Kidney epithelial cell (primary cell): ENCODE measurements around the gene REXO4. TPM values are rescaled to one million over a fixed set of nuclear protein-coding genes. Genes with fewer than 3 reads are reported as not detected.

Experiments
- DNase-seq: peaks from one replicate; pipeline ENCODE4 v3.0.0-alpha.2; 2010; ENCODE audit warnings: low read depth
- H3K27me3 ChIP-seq: 2 replicates; pipeline ENCODE4 v1.6.0; 2011; ENCODE audit warnings: low read length; ENCODE audit not compliant: control insufficient read depth, insufficient read depth
- H3K36me3 ChIP-seq: 2 replicates; pipeline ENCODE4 v1.5.1; 2011; ENCODE audit warnings: low read length; ENCODE audit not compliant: control insufficient read depth, insufficient read depth
- H3K4me3 ChIP-seq: 2 replicates; pipeline ENCODE4 v1.5.1; 2011; ENCODE audit warnings: low read depth, mild to moderate bottlenecking, control low read depth, low read length
- CTCF ChIP-seq: IDR thresholded peaks from 2 replicates; pipeline ENCODE4 v1.5.1; 2011; ENCODE audit warnings: mild to moderate bottlenecking, moderate library complexity, low read length, control low read depth, inconsistent platforms; ENCODE audit not compliant: insufficient read depth, poor library complexity, severe bottlenecking
- total RNA-seq: library from RNA; depleted of rRNA; stranded (reverse); fragments of >200 nt; gene quantifications from 2 replicates; pipeline ENCODE4 v1.2.3, GENCODE V29; 2015

Gene REXO4
- total RNA-seq, 1 donor from 2014 or later: 23.1 TPM

GRCh38 chr9:133421615-133422542 is 4.1 kb upstream of the REXO4 start, which contains the start of gene ADAMTS13:
Gene ADAMTS13 (plus strand): TSS chr9:133422367. CDS start chr9:133422444, 77 bp downstream.
- Histone ChIP-seq H3K27me3 (peaks cover 15% of the 10 kb centered on the region), H3K4me3 (no peak within 1 kb of the TSS), H3K36me3 (no peaks in the 10 kb centered on the region)
- DNase-seq: no peak
- peak; percentile 11 for TF ChIP-seq CTCF

GRCh38 chr9:133420392-133420827 is 2.6 kb upstream of the REXO4 start:
- TF ChIP-seq CTCF: no peak
- H3K4me3 ChIP-seq: no peak overlapping the region

GRCh38 chr9:133419005-133419404 is 1.2 kb upstream of the REXO4 start:
- no peaks in the 10 kb centered on the region for H3K36me3 ChIP-seq
- no peak for DNase-seq
- H3K27me3 ChIP-seq: no peaks in the 10 kb centered on the region
- no peak overlapping the region for H3K4me3 ChIP-seq
- TF ChIP-seq CTCF: no peak

More at GRCh38 chr9:133420392-133420827, 2.6 kb upstream of the REXO4 start:
- Histone ChIP-seq H3K27me3 (peaks cover 9% of the 10 kb centered on the region), H3K36me3 (no peaks in the 10 kb centered on the region)
- DNase-seq: no peak

GRCh38 chr9:133415170-133415569 is 2.6 kb downstream of the REXO4 start:
- no peaks in the 10 kb centered on the region for H3K36me3 ChIP-seq
- H3K27me3 ChIP-seq: no peaks in the 10 kb centered on the region
- H3K4me3 ChIP-seq: no peak overlapping the region
- DNase-seq: no peak
- no peak for TF ChIP-seq CTCF

GRCh38 chr9:133408042-133408441 is 9.8 kb downstream of the REXO4 start:
- H3K36me3 ChIP-seq: peaks cover 5% of the 10 kb centered on the region
- no peaks in the 10 kb centered on the region for H3K27me3 ChIP-seq
- no peak for DNase-seq
- no peak for TF ChIP-seq CTCF
- H3K4me3 ChIP-seq: no peak overlapping the region
